Neural cell (in vitro differentiated cells): ENCODE measurements around the gene PNO1.

Source experiments
- EZH2 ChIP-seq: fragments of 200-600, 300-800 bp; shearing (Covaris generic), sonication (generic); IDR thresholded peaks from 2 replicates; pipeline ENCODE4 v1.6.1; 2014; ENCODE audit warnings: antibody characterized with exemption, low read length, borderline replicate concordance, mild to moderate bottlenecking; ENCODE audit not compliant: insufficient read depth, poor library complexity, severe bottlenecking
- TF ChIP-seq, protein P1 (sequence below): fragments of 450-650 bp; IDR thresholded peaks from 2 replicates; pipeline ENCODE4 v1.5.1; 2014; ENCODE audit warnings: antibody characterized with exemption, mild to moderate bottlenecking, moderate library complexity; ENCODE audit not compliant: poor library complexity, severe bottlenecking

DNA sequence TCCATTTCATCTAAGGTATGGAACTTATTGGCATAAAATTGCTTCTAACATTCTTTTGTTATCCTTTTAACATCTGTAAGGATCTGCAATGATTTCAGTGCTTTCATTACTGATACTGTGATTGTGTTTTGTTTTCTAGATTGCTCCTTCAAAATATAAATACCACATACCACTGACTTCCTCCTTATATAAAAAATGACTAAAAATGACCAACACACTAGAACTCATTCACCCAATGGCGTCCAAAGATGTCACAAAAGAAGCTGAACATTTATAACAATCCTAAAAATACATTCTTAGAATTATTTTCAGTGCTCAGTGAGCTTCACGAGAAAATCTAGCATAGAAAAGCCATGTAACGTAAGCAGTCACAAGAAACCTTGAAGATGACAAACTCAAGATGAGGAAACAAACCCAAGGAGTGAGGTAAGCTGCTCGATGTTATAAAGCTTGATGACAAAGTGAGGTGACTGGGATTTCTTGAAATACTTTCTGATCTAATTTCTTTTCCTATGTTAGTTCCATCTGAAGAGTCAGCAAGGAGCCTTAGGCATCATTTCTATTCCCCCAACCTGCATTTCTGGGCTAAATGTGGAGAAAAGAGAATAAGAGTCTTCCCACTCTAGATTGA, 42.6 kb downstream of the PNO1 start:
- TF ChIP-seq, protein P1, sequence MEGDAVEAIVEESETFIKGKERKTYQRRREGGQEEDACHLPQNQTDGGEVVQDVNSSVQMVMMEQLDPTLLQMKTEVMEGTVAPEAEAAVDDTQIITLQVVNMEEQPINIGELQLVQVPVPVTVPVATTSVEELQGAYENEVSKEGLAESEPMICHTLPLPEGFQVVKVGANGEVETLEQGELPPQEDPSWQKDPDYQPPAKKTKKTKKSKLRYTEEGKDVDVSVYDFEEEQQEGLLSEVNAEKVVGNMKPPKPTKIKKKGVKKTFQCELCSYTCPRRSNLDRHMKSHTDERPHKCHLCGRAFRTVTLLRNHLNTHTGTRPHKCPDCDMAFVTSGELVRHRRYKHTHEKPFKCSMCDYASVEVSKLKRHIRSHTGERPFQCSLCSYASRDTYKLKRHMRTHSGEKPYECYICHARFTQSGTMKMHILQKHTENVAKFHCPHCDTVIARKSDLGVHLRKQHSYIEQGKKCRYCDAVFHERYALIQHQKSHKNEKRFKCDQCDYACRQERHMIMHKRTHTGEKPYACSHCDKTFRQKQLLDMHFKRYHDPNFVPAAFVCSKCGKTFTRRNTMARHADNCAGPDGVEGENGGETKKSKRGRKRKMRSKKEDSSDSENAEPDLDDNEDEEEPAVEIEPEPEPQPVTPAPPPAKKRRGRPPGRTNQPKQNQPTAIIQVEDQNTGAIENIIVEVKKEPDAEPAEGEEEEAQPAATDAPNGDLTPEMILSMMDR, result no peak
- no peak for TF ChIP-seq EZH2
